Hepatocyte (in vitro differentiated cells): ENCODE results near the gene GABBR2.

ENCODE experiments used
- EZH2 ChIP-seq: fragments of 200-600 bp; sonication (generic); IDR thresholded peaks from 2 replicates; pipeline ENCODE4 v1.6.1; 2016; ENCODE audit warnings: antibody characterized with exemption, mild to moderate bottlenecking, borderline replicate concordance
- TF ChIP-seq, protein P1 (sequence below): fragments of 200-600 bp; sonication (generic); IDR thresholded peaks from 2 replicates; pipeline ENCODE4 v1.5.1; 2016; ENCODE audit warnings: antibody characterized with exemption, mild to moderate bottlenecking; ENCODE audit not compliant: poor library complexity

DNA sequence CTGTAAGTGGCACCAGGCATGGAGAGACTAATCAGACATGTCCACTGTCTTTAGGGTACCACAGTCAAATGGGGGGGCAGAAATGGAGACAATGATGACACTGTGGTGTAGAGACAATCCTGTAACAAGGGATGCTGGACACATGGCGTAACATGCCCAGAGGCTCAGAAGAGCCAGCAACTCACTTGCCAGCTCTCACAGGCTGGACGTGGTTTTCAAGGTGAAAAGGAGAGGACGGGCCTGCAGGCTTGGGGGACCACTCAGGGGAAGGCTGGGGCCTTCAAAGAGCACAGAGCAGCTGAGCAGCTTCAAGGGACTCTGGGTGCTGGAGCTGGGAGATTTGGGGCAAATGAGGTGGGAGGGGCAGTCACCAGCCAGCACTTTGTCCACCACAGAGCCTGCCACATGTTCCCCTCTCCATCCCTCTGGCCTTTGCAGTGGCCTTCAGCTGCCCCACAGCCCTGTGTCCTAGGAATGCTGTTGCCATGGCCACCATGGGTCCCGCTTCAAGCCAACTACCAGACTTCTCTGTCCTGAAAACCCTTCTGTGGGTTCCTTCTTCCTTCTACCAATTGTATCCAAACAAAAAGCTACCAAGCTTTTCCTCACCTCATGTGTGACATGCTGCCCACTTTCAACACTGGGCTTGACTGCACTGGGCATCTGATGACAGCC is 140.4 kb downstream of the GABBR2 start:
- TF ChIP-seq, protein P1, sequence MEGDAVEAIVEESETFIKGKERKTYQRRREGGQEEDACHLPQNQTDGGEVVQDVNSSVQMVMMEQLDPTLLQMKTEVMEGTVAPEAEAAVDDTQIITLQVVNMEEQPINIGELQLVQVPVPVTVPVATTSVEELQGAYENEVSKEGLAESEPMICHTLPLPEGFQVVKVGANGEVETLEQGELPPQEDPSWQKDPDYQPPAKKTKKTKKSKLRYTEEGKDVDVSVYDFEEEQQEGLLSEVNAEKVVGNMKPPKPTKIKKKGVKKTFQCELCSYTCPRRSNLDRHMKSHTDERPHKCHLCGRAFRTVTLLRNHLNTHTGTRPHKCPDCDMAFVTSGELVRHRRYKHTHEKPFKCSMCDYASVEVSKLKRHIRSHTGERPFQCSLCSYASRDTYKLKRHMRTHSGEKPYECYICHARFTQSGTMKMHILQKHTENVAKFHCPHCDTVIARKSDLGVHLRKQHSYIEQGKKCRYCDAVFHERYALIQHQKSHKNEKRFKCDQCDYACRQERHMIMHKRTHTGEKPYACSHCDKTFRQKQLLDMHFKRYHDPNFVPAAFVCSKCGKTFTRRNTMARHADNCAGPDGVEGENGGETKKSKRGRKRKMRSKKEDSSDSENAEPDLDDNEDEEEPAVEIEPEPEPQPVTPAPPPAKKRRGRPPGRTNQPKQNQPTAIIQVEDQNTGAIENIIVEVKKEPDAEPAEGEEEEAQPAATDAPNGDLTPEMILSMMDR = no peak
- no peak for TF ChIP-seq EZH2
